ENCODE data around the gene PTPRM. TPM values are rescaled to one million over a fixed set of nuclear protein-coding genes. Genes with fewer than 3 reads are reported as not detected.
A peak's percentile ranks its signal among the peaks of the same experiment; 100 is the strongest.

PTPRM gene
- polyA plus RNA-seq, 1 of the 3 experiments (the other 2 are of a cell fraction), result 16.0 TPM

DNA sequence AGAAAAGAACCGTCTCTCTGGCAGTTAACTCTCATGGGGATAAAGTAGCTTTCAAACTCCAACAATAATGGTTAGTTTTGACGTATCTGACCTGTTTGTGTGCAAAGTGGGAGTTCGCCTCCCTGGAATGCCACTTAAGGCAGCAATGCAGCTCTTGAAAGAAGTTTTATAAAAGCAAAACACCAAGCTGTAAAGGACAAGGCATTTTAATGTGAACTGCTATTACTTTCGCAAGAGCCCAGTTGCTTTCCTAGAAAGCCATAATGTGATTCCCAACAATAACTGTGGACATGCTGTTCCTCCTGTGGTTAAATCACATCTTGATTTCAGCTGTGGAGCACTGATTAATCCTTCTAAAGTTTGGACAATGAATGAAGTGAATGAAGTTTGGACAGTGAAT lies 303.7 kb downstream of the PTPRM start:
- Histone ChIP-seq H3K4me3 (ENCODE audit: low read depth in 2 of 2, low read length in 1 of 2) (no peak overlapping the region), H3K27ac (ENCODE audit: low read depth in 2 of 2, low read length in 1 of 2) (no peak overlapping the region), H3K9ac (no peak overlapping the region), H3F3A (replicated peaks; ENCODE audit: insufficient read depth) (no peaks in the 10 kb centered on the region), H3K4me1 (ENCODE audit: control insufficient read depth in 1 of 2, insufficient read depth in 2 of 2, low read depth in 1 of 2, low read length in 1 of 2) (peaks cover 0 to 17% of the 10 kb centered on the region in 2 experiments; a peak in 2 of 4 replicates), H4K20me1 (ENCODE audit: insufficient read depth) (no peaks in the 10 kb centered on the region), H3K9me3 (no peaks in the 10 kb centered on the region), H3K9me2 (no peaks in the 10 kb centered on the region), H3K36me3 (replicated peaks in 1 of 2; ENCODE audit: control insufficient read depth in 1 of 2, insufficient read depth in 2 of 2, low read length in 1 of 2) (no peaks in the 10 kb centered on the region), H3K27me3 (ENCODE audit: insufficient read depth) (no peaks in the 10 kb centered on the region), H2AFZ (ENCODE audit: low read depth) (no peak overlapping the region), H3K79me2 (ENCODE audit: insufficient read depth) (no peaks in the 10 kb centered on the region), H3K4me2 (no peak overlapping the region)
- TF ChIP-seq MXI1 (IDR thresholded peaks at IDR 0.05; ENCODE audit: low read depth, low read length), result no peak
- TF ChIP-seq CHD2 (IDR thresholded peaks at IDR 0.05; ENCODE audit: low read length, partially characterized antibody), result no peak
- TF ChIP-seq SMC3 (IDR thresholded peaks at IDR 0.05; ENCODE audit: low read depth, low read length), result no peak
- TF ChIP-seq FOXJ3 (CRISPR knock-in tag; IDR thresholded peaks at IDR 0.05), result no peak
- DNase-seq, result no peak
- CTCF ChIA-PET, result interaction anchor here (0.6 to 1.8 kb wide), 3 partner anchors 81 to 610 kb away, joined by 3 to 5 read pairs (median 4); no protein-coding TSS in a partner anchor
- POLR2A ChIA-PET, result no interaction called here
- 61% methylated on average over 4 of the region's 4 CpGs for WGBS (ENCODE audit: low lambda C conversion rate)

DNA sequence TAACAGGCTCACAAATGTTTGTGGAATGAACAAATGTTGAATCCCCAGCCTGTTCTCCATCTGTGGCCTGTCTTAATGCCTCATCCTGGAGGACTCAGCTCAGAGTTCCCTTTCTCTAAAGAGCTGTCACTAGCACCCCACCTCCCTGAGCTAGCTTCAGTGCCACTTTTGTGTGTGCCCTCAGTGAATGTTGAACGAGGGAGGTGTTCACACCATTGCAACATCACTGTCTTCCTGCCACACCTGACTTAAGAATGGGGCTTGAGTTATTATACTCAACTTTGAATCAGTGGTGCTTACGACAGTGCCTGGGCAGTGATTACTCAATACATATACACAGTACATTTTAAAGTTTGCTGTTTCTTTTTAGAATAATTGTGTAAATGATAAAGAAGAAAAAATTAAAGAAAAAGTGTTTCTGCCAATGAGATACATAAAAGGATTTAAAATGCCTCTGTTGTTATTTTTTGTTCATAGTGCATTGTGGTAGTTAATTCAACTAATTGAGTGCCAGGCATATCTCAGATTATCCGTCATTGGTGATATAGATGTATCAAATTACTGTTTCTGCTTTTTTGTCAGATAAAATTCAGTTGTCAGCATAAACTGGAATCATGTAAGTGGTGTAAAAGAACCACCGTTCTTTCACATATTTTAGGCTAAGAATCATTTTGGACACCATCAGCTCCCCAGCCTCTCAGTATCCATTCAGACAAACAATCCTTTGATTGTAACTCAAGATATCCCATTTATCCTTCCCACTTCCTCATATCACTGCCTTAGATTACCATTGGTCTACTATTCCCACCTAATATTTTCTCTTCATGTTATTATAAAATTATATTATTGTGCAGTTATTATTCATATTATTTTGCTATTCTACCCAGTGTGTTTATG lies 304.7 kb downstream of the PTPRM start:
- Histone ChIP-seq H3K27me3 (ENCODE audit: insufficient read depth) (no peaks in the 10 kb centered on the region), H3K9me3 (no peaks in the 10 kb centered on the region), H3F3A (replicated peaks; ENCODE audit: insufficient read depth) (no peaks in the 10 kb centered on the region), H3K36me3 (replicated peaks in 1 of 2; ENCODE audit: control insufficient read depth in 1 of 2, insufficient read depth in 2 of 2, low read length in 1 of 2) (no peaks in the 10 kb centered on the region), H3K27ac (ENCODE audit: low read depth in 2 of 2, low read length in 1 of 2) (peak overlapping the region in 1 of 2 experiments; percentile 63; a peak in 2 of 4 replicates), H3K79me2 (ENCODE audit: insufficient read depth) (no peaks in the 10 kb centered on the region), H3K4me2 (no peak overlapping the region), H3K4me1 (ENCODE audit: control insufficient read depth in 1 of 2, insufficient read depth in 2 of 2, low read depth in 1 of 2, low read length in 1 of 2) (peaks cover 0 to 17% of the 10 kb centered on the region in 2 experiments; a peak in 2 of 4 replicates), H4K20me1 (ENCODE audit: insufficient read depth) (no peaks in the 10 kb centered on the region), H2AFZ (ENCODE audit: low read depth) (no peak overlapping the region), H3K9me2 (no peaks in the 10 kb centered on the region), H3K4me3 (ENCODE audit: low read depth in 2 of 2, low read length in 1 of 2) (no peak overlapping the region), H3K9ac (no peak overlapping the region)
- POLR2A ChIA-PET, result no interaction called here
- no peak for TF ChIP-seq FOSL2 (IDR thresholded peaks at IDR 0.05; ENCODE audit: borderline replicate concordance, low read depth)
- TF ChIP-seq SMC3 (IDR thresholded peaks at IDR 0.05; ENCODE audit: low read depth, low read length), result no peak
- no peak for TF ChIP-seq YY1 (IDR thresholded peaks at IDR 0.05; ENCODE audit: low read depth)
- 28% methylated on average over 4 of the region's 4 CpGs for WGBS (ENCODE audit: low lambda C conversion rate)
- CTCF ChIA-PET, result interaction anchor here (0.6 to 2.1 kb wide), 5 partner anchors 14 to 609 kb away, joined by 3 to 8 read pairs (median 4); no protein-coding TSS in a partner anchor
- DNase-seq, result no peak

DNA sequence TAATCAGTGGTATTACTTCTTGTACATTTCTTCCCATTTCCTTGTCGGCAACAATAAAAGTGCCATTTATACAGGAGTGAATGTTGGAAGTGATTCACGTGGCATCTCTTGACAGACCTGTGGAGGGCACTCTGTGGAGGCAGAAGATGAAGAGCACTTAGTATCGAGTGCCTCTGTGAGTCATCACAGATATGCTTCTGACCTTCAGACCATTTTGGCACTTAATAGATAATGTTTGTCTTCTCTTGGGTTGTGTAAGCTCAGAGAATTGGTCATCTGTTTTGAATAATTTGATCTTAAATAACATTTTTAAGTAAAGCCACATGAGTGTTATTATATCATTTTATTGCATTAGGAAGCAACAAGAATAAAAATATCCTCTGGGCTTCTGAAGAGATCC lies 305.5 kb downstream of the PTPRM start:
- Histone ChIP-seq H3K27me3 (ENCODE audit: insufficient read depth) (no peaks in the 10 kb centered on the region), H3F3A (replicated peaks; ENCODE audit: insufficient read depth) (no peaks in the 10 kb centered on the region), H3K9me3 (no peaks in the 10 kb centered on the region), H3K4me3 (ENCODE audit: low read depth in 2 of 2, low read length in 1 of 2) (no peak overlapping the region), H3K9ac (no peak overlapping the region), H3K4me2 (no peak overlapping the region), H2AFZ (ENCODE audit: low read depth) (no peak overlapping the region), H4K20me1 (ENCODE audit: insufficient read depth) (no peaks in the 10 kb centered on the region), H3K9me2 (no peaks in the 10 kb centered on the region), H3K36me3 (replicated peaks in 1 of 2; ENCODE audit: control insufficient read depth in 1 of 2, insufficient read depth in 2 of 2, low read length in 1 of 2) (no peaks in the 10 kb centered on the region), H3K4me1 (ENCODE audit: control insufficient read depth in 1 of 2, insufficient read depth in 2 of 2, low read depth in 1 of 2, low read length in 1 of 2) (peaks cover 0 to 17% of the 10 kb centered on the region in 2 experiments; a peak in 2 of 4 replicates), H3K27ac (ENCODE audit: low read depth in 2 of 2, low read length in 1 of 2) (peak overlapping the region in 1 of 2 experiments; percentile 63; a peak in 2 of 4 replicates), H3K79me2 (ENCODE audit: insufficient read depth) (no peaks in the 10 kb centered on the region)
- WGBS (ENCODE audit: low lambda C conversion rate), result 13% methylated on average over 3 of the region's 3 CpGs
- TF ChIP-seq ELF1 (IDR thresholded peaks at IDR 0.05) (no peak), RAD21 (IDR thresholded peaks at IDR 0.05; ENCODE audit: low read length) (peak; percentile 70), MXI1 (IDR thresholded peaks at IDR 0.05; ENCODE audit: low read depth, low read length) (peak; percentile 67; the same call in 1 of the 2 replicates), EP300 (IDR thresholded peaks at IDR 0.05; ENCODE audit: borderline replicate concordance in 1 of 2, low read depth in 1 of 2, low read length in 1 of 2) (peak in 1 of 2 experiments; percentile 78; a peak in 1 of 4 replicates), JUND (IDR thresholded peaks at IDR 0.05) (no peak), GATA2 (CRISPR knock-in tag; IDR thresholded peaks at IDR 0.05) (peak; percentile 39; the same call in 1 of the 2 replicates), TCF12 (IDR thresholded peaks at IDR 0.05) (peak; percentile 46), FOSL2 (IDR thresholded peaks at IDR 0.05; ENCODE audit: borderline replicate concordance, low read depth) (no peak), SMC3 (IDR thresholded peaks at IDR 0.05; ENCODE audit: low read depth, low read length) (peak; percentile 39; the same call in 1 of the 2 replicates), CHD2 (IDR thresholded peaks at IDR 0.05; ENCODE audit: low read length, partially characterized antibody) (no peak), RCOR1 (IDR thresholded peaks at IDR 0.05; ENCODE audit: low read length) (peak; percentile 64; the same call in 1 of the 2 replicates)
- TF ChIP-seq, protein P1, sequence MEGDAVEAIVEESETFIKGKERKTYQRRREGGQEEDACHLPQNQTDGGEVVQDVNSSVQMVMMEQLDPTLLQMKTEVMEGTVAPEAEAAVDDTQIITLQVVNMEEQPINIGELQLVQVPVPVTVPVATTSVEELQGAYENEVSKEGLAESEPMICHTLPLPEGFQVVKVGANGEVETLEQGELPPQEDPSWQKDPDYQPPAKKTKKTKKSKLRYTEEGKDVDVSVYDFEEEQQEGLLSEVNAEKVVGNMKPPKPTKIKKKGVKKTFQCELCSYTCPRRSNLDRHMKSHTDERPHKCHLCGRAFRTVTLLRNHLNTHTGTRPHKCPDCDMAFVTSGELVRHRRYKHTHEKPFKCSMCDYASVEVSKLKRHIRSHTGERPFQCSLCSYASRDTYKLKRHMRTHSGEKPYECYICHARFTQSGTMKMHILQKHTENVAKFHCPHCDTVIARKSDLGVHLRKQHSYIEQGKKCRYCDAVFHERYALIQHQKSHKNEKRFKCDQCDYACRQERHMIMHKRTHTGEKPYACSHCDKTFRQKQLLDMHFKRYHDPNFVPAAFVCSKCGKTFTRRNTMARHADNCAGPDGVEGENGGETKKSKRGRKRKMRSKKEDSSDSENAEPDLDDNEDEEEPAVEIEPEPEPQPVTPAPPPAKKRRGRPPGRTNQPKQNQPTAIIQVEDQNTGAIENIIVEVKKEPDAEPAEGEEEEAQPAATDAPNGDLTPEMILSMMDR (IDR thresholded peaks at IDR 0.05), result peak; percentile 26
- ChIA-PET CTCF (interaction anchor here (0.6 to 2.1 kb wide), 7 partner anchors 10 to 571 kb away, joined by 3 to 8 read pairs (median 3); no protein-coding TSS in a partner anchor), POLR2A (no interaction called here)
- DNase-seq, result peak; percentile 36
